HEK293T (cell line): ENCODE data around the gene ZNF782.
"Not testable (repeated sequence)": the region's sequence is repeated elsewhere in the genome, so short reads cannot be mapped to it uniquely, and the experiment has no call there.

Experiments used
- CTCF ChIA-PET: fragments of 350-600 bp; formaldehyde crosslinking; extraction: SDS; loops from one replicate; lab custom pipeline; 2021; ENCODE audit warnings: antibody characterized with exemption, inconsistent platforms; lab: Yijun Ruan, JAX
- POLR2A ChIA-PET: fragments of 350-600 bp; formaldehyde crosslinking; extraction: SDS; loops from one replicate; lab custom pipeline; 2020; ENCODE audit warnings: antibody characterized with exemption, inconsistent platforms; lab: Yijun Ruan, JAX
- DNase-seq: peaks from one replicate; pipeline ENCODE4 v3.0.0; 2012; ENCODE audit warnings: mixed read lengths; ENCODE audit errors: extremely low spot score
- ARNT ChIP-seq: fragments of 450-650 bp; IDR thresholded peaks from 2 replicates; pipeline ENCODE4 v1.6.1; 2017; ENCODE audit warnings: mild to moderate bottlenecking
- BHLHE40 ChIP-seq: fragments of 450-650 bp; IDR thresholded peaks from 2 replicates; pipeline ENCODE4 v1.6.1; 2016; ENCODE audit warnings: mild to moderate bottlenecking, moderate library complexity, borderline replicate concordance
- CTBP1 ChIP-seq: fragments of 450-650 bp; IDR thresholded peaks from 2 replicates; pipeline ENCODE4 v1.6.1; 2016; ENCODE audit warnings: borderline replicate concordance
- ELF4 ChIP-seq: fragments of 450-650 bp; IDR thresholded peaks from 2 replicates; pipeline ENCODE4 v1.6.1; 2017; ENCODE audit warnings: antibody characterized with exemption
- FOXA1 ChIP-seq: fragments of 450-650 bp; IDR thresholded peaks from 2 replicates; pipeline ENCODE4 v1.6.1; 2016; ENCODE audit warnings: mild to moderate bottlenecking
- FOXK2 ChIP-seq: fragments of 450-650 bp; IDR thresholded peaks from 2 replicates; pipeline ENCODE4 v1.6.1; 2016; ENCODE audit warnings: mild to moderate bottlenecking
- FOXM1 ChIP-seq: fragments of 450-650 bp; IDR thresholded peaks from 2 replicates; pipeline ENCODE4 v1.6.1; 2017; ENCODE audit warnings: mild to moderate bottlenecking, borderline replicate concordance
- HDGF ChIP-seq: fragments of 450-650 bp; IDR thresholded peaks from 2 replicates; pipeline ENCODE4 v1.6.1; 2017; ENCODE audit warnings: antibody characterized with exemption, borderline replicate concordance
- L3MBTL2 ChIP-seq: fragments of 450-650 bp; conservative IDR thresholded peaks from 2 replicates; pipeline ENCODE4 v1.6.1; 2016; ENCODE audit warnings: mild to moderate bottlenecking
- LEF1 ChIP-seq: fragments of 450-650 bp; IDR thresholded peaks from 2 replicates; pipeline ENCODE4 v1.6.1; 2017; ENCODE audit warnings: mild to moderate bottlenecking, borderline replicate concordance
- NFRKB ChIP-seq: fragments of 450-650 bp; IDR thresholded peaks from 2 replicates; pipeline ENCODE4 v1.6.1; 2016; ENCODE audit warnings: mild to moderate bottlenecking, moderate library complexity
- PKNOX1 ChIP-seq: fragments of 450-650 bp; IDR thresholded peaks from 2 replicates; pipeline ENCODE4 v1.6.1; 2016
- SP1 ChIP-seq: fragments of 450-650 bp; IDR thresholded peaks from 2 replicates; pipeline ENCODE4 v1.6.1; 2017
- SUZ12 ChIP-seq: fragments of 450-650 bp; IDR thresholded peaks from 2 replicates; pipeline ENCODE4 v1.6.1; 2016; ENCODE audit warnings: mild to moderate bottlenecking
- TARDBP ChIP-seq: fragments of 450-650 bp; IDR thresholded peaks from 2 replicates; pipeline ENCODE4 v1.6.1; 2016
- ZNF384 ChIP-seq: fragments of 450-650 bp; IDR thresholded peaks from 2 replicates; pipeline ENCODE4 v1.6.1; 2016

The ZNF782 gene

GRCh38 chr9:96868709-96869108 is 14.4 kb upstream of the ZNF782 start:
- TF ChIP-seq TARDBP (no peak), CTBP1 (no peak), ARNT (no peak), SUZ12 (no peak), ELF4 (no peak), NFRKB (no peak), ZNF384 (no peak), FOXM1 (no peak), LEF1 (no peak), FOXK2 (no peak), SP1 (no peak), PKNOX1 (no peak)
- no peak for DNase-seq
- ChIA-PET POLR2A (no interaction called here), CTCF (no interaction called here)

GRCh38 chr9:96867079-96867804 is 12.9 kb upstream of the ZNF782 start:
- TF ChIP-seq FOXK2 (no peak), PKNOX1 (no peak)
- DNase-seq: no peak
- CTCF ChIA-PET: no interaction called here
- POLR2A ChIA-PET: no interaction called here

- POLR2A ChIA-PET, DNase-seq, CTCF ChIA-PET: not testable (repeated sequence)
Measured at GRCh38 chr9:96865240-96865639, 10.9 kb upstream of the ZNF782 start.

- TF ChIP-seq FOXA1 (no peak), LEF1 (no peak), TARDBP (no peak), HDGF (no peak), SP1 (no peak), PKNOX1 (no peak), L3MBTL2 (no peak), ZNF384 (no peak), SUZ12 (no peak), ELF4 (no peak), ARNT (no peak), FOXK2 (no peak), FOXM1 (no peak), CTBP1 (no peak), BHLHE40 (no peak), NFRKB (no peak)
- ChIA-PET CTCF (no interaction called here), POLR2A (interaction anchor here (2.7 kb wide), 1 partner anchor 16 kb away, joined by 11 read pairs; no protein-coding TSS in a partner anchor)
- DNase-seq: no peak
Measured at GRCh38 chr9:96859461-96860198, 5.3 kb upstream of the ZNF782 start.

GRCh38 chr9:96858670-96859069 is 4.4 kb upstream of the ZNF782 start:
- ChIA-PET CTCF (interaction anchor here (3.3 kb wide), 1 partner anchor 16 kb away, joined by 19 read pairs; no protein-coding TSS in a partner anchor), POLR2A (interaction anchor here (1.5 to 2.7 kb wide), 2 partner anchors 17 to 380 kb away, joined by 3 to 11 read pairs; no protein-coding TSS in a partner anchor)
- TF ChIP-seq CTBP1 (no peak), TARDBP (no peak), BHLHE40 (no peak), FOXM1 (no peak), NFRKB (no peak), ZNF384 (no peak), L3MBTL2 (no peak), FOXA1 (no peak), PKNOX1 (no peak), SP1 (no peak), HDGF (no peak), ELF4 (no peak), LEF1 (no peak), FOXK2 (no peak), SUZ12 (no peak), ARNT (no peak)
- no peak for DNase-seq
